Ramos (cell line): Measurements from ENCODE around the gene MATN4.

Source experiments
- in situ Hi-C: fragments of 300-500 bp; cut with MboI; formaldehyde crosslinking; loops from one replicate; pipeline ENCODE4 v1.14.3; 2022; ENCODE audit warnings: low sequenced_read_pairs; ENCODE audit not compliant: unreplicated experiment

The MATN4 gene

DNA sequence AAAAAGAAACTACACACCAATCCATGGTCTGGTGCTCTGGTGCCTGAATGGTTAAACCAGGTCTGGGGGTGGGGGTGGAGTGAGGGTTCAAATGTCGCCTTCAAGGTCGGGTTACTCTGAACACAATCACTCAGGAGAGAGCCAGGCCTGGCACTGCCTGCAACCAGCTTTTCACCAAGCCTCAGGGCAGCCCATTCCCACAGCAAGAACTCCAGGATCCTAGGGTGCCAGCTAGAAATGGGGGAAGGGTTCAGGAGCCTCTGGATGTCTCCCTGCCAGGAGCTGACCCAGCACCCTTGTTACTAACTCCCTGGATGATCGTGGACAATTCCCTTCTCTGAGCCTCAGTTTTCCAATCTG, 33.5 kb upstream of the MATN4 start:
- in situ Hi-C loops: no loop called here

DNA sequence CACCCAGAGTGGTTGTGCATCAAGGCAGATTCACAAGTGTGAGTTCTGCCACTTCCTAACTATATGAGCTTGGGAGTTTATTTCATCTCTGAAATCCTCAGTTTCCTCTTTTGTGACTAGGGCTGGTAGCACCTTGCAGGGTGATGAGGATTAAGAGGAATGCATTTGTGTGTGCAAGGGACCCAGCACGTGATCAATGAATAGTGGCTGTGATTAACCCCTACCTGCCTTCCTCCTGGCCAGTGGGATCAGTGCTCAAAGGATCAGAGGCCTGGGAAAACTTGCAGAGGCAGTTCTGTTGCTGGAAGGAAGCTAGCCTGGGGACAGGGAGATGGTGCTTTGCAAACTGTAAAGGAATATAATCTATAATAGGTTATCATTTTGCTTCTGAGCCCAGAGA, 32.9 kb upstream of the MATN4 start:
- in situ Hi-C loops: no loop called here

DNA sequence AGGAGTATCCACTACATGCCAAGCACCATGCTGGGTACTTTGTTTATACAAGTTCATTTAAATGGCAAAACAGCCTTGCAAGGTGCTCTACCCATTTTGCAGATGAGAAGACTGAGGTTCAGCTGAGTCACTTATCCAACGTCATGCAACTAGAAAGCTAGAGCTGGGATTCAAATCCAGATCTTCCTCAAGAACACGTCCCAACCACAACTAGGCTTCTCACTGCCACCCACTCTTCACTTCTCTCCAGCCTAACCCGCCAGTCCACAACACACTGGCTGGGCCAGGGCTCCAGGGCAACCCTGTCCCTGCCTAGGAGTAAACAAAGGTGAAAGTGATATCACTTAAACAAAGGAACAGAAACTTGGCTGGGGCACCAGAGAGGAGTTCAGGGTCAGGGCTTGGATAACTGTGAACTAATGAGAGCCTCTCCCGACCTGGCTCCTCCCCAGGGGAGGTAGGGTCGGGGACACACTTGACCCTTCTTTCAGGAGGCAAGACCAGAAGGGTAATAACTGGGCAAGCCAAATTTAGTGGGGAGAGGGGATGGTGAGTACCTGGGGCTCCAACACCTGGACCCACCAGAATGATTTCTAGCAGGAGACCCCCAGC, 32.2 kb upstream of the MATN4 start:
- in situ Hi-C loops: no loop called here

DNA sequence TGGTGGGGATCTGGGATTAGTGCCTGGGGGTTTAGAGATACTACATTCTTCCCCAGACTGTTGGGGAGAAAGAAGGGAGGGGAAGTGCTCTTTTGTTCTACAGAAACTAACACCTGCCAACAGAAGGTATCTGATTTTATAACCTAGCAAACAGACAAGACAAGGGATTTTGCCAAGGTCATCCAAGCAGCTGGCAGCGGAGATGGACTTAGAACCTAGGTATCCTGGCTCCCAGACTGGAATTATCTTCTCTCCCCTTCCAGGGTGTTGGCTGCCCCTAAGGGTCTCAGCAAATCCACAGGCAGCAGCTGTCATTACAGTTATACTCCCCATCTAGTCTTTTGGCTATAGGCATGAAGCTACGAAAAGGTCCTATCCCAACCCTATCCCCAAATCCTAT, 31.7 kb upstream of the MATN4 start:
- in situ Hi-C loops: no loop called here

DNA sequence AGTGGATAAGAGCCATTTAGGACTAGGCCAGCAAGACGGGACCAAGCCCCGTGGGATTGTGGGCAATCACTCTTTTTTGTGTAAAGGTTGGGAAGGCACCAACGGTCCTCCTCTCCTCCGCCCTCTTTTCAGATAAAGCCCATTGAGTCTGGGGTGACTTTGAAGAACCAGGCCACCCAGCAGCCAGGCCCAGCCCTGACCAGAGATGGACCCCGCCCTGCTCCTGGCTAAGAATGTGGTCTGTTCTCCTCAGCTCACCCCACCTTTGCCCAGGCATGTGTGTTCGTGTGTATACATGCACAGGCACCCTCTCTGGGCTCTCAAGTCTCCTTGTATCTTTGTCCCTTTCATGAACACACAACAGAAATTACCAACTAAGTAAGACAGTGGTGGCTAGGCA, 31.0 kb upstream of the MATN4 start:
- in situ Hi-C loops: no loop called here

DNA sequence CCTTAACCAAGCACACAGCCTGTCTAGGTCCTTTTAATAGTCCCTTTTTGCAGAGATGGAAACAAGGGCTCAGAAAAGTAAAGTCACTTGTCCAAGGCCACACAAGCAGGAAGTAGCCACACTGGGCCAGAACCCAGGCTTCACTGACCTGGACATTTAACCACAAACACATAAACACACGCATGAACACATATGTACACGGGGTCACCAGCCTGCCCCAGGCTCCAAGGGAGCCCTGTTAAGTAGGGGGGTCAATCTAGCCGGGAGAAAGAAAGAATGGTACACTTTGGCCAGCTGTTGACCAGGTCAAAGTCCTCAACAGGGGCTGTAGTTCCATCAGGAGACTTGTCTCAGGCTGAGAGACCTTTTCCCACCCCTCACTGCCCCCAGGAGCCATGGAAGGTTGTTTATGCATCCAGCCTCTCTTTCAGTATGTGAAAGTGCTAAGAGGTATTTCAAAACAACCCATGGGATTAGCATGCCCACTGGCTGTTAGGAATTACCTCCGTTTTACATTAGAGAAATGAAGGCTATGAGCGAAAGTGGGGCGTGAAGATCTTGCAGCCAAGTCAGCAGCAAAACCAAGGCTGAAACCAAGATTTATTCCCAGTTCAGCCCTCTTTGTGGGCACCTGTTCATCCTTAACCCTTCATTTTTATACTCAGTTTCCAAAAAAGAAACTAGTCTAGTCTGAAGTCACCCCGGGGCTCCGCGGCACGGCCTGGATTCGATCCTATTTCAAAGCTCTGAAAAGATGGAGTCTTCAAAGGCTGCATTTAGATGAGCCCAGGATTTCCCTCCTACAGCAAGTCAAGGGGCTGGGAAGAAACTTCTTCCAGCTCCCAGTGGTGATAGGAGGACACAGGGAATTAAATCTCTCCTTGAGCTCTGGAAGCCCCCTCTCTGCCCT, 30.3 kb upstream of the MATN4 start:
- in situ Hi-C loops: no loop called here

DNA sequence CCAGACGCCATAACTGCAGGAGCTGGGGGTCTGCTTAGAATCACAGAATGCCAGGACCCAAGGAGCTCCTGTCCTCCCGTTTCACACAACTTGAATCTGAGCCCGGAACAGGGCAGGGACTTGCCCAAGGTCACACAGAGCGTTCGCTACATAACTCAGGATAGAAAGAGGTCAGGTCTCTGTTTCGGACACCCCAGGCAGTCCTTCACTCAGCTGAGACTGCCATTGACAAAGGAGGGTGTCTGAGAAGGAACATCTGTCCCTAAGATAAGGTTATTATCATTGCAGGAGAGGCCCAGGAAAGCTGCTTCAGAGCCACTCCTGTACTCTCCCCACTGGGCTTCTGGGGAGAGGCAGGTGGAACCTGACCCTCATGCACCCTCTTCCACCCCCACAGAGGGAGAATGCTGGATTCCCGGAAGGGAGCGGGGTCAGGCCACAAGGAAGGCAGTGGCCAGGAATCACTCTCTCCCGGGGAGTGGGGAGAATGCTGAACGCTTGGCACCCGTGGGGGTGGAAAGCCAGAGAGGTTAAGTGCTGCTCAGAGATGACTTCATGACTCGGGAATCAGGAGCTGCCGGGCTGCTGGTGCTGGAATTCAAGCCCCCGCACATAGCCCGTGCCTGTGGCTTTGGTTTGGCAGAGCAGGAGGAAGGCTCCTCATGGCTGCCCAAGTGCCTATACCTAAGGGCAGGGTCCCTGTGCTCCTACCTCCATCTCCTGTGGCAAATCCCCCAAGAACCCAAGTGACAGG, 29.4 kb upstream of the MATN4 start:
- in situ Hi-C loops: no loop called here

DNA sequence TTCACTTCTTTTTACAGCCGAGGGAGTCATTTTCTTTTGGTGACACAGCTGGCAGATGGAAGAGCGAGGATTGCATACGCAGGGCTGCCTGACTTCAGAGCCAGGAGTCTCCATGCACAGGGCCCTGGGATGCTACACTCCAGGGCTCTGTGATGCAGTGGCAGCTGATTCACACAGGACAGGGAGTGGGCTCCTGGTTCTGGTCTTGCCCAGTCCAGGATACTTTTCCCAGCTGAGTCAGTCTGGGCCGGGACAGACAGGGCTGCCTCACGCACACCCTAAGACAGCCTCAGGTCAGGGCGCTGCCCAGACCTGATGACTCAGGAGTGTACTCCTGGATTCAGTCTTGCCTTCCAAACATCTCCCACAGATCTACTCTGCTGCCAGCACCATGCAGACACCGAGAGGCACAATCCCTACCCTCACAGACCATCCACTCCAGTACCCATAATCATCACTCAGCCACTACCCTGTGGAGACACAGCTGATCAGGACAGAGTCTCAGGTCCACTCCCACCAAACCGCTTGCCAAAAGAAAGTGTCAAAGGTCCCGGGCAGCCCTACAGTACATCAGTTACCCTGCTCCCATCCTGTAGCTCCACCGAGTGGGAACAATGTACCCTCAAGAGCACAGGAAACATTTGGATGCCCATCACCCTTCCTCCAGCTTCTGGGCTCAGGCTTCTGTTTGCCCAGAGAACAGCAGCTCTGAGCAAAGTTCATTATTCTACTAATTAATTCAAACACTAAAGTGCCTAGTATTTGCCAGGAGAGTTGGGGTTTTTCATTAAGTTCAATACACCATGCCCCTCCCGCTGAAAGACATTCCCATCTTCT, 28.6 kb upstream of the MATN4 start:
- in situ Hi-C loops: no loop called here

DNA sequence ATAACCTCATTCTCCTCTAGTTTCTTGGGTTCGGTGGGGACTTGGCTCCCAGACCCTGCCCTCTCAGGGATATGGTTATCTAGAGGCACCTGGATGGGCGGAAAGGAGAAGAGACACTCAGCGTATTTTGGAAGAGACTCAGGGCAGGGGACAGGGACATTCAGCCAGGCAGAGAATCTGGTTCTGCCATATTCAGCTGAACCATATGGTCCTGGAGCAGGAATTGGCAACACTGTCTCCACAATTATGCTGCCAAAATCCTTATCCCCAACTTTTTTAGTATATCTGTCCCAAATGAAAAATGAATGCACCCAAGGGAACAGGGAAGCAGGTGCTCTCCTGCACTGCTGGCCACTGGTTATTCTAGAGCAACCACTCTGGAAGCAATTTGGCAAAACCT, 22.4 kb upstream of the MATN4 start:
- in situ Hi-C loops: no loop called here

DNA sequence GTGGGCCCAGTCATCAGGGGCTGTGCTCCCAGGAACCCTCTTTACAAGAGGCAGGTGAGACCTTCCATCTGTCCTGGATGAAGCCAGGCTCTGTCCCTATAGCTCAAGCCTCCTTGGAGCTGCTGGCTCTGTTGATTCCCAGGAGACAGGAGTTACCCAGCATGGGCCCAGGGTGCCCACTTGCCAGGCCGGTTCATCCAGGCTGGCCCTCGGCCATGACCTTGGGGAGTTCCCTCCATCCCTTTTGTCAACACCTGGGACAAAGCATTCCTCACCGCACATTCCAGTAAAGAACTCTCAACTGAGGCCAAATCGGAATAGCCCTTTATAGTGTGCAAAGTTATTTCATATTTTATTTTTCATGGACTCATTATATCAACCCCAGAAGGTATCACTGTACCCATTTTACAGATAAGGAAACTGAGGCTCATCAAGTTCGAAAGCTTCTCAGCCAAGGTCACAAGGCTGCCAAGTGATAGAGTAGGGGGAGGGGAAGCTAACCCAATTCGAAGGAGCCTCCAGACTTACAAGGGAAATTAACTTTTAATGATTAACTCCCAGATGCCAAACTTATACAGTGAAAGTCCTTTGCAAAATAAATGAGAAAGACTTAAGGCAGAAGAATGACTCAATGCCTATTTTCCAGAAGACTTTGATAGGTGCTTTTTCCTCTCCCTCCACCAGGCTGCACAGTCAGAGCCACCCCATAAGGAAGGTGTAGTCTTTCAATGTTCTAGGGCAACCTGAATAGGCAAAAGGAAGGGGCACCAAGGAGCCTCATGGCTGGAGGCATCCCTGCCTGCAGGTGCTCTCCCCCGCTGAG, 21.6 kb upstream of the MATN4 start:
- in situ Hi-C loops: no loop called here

DNA sequence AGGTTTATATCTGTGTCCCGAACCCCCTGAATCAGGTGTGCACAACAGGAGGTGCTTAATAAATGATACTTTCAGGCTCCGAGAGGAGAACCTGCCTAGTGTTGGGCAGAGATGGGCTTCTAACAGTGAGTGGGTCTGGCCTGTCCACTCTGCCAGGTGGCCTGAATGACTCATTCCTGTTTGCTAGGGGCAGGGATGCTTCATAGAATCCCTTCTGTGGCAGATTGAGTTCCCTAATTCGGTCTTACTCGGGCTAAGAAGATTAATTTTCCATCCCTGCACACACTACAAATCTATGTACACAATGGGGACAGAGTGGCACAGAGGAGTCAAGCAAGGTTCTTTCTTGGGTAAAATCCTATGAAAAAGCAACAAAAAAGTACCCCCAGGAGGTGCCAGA, 20.4 kb upstream of the MATN4 start:
- in situ Hi-C loops: no loop called here

DNA sequence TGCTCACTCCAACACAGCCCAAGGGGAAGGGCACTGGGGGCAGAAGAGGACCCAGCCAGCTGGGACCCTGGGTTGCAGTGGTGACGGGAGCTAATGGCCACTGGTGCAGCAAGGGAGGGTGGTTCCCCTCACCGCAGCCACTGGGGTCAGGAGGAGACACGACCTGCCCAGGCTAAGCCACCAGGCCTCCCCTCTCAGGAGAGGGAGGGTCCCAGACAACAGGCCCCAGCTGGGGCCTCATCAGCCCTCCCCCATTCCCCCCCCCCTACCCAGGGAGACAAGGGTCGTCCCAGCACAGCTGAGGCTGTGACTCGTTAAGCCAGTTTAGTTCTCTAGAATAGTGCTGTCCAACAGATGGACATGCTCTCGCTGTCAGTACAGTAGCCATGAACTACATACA, 17.3 kb upstream of the MATN4 start:
- in situ Hi-C loops: no loop called here

DNA sequence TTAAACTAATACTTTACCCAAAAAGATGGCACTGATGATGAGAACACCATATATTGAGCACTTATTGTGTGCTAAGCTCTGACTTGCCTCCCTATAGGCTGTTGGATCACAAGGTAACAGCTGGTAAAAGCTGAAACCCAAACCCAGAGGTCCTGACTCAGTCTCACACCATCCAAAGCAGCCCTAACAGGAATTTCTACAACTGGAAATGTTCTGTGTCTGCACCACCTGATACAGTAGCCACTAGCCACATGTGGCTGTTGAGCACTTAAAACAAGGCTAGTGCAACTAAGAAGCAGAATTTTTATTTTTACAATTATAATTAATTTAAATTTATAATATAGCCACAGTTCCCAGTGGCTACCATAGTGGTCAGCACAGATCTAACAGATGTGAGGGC, 15.6 kb upstream of the MATN4 start:
- in situ Hi-C loops: loop anchor here (25.0 kb wide), 1 partner anchor 439 kb away; no protein-coding TSS in a partner anchor

DNA sequence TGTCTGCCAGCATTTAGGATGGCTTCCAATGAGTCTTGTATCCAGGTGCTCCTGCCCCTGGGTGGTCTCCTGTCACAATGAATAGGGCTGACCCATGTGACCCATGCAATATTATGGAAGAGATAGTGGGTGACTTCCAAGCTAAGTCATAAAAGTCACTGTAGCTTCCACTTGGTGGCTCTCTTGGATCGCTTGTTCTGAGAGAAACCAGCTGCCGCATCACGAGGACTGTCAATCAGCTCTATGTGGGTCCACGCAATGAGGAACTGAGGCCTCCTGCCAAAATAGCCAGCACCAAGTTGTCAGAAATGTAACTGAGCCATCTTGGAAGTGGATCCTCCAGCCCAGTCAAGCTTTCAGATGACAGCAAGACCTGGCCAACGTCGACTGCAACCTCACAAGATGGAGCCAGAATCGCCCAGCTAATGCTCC, 14.9 kb upstream of the MATN4 start:
- in situ Hi-C loops: loop anchor here (25.0 kb wide), 1 partner anchor 439 kb away; no protein-coding TSS in a partner anchor

DNA sequence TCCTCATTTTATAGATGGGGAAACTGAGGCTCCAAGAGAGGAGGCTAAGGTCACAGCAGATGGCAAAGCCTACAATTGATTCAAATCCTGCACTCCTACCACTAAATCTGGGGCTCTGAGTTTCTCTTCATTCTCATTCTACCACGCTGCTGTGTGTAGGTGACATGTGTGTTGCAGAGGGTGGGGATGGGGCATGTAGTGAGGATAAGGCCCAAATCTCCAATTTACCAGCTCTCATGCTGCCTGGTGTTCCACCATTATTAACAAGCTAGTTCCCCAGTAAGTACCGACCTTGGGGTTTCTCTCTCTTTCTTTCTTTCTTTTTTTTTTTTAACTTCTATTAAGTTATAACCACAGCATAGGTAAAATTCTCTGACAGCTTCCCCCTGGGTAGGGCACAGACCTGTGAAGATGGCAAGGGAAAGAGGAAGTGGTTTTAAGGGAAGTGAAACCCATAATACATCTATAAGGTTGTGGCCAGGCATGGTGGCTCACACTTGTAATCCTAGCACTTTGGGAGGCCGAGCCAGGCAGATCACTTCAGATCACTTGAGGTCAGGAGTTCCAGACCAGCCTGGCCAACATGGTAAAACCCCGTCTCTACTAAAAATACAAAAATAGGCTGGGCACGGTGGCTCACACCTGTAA, 13.0 kb upstream of the MATN4 start:
- in situ Hi-C loops: loop anchor here (25.0 kb wide), 1 partner anchor 441 kb away; no protein-coding TSS in a partner anchor

DNA sequence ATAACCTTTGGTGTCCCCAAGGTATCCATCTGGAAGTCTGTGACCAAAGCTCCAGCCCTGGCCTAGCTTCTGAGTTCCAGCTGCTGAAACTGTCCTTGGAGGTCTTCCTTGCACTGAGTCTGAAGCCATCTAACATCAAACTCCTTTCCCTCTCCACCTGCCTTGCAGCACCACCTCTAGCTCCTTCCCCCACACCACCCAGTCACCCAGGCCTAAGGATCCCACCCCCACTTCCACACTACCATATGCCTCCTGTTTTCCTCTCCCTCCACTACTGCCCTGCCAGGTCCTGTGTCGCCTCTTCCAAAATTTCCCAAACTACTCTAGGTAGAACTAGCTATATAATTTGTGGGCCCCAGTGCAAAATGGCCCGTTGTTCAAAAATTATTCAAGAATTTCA, 10.8 kb upstream of the MATN4 start:
- in situ Hi-C loops: loop anchor here (25.0 kb wide), 1 partner anchor 443 kb away; no protein-coding TSS in a partner anchor

DNA sequence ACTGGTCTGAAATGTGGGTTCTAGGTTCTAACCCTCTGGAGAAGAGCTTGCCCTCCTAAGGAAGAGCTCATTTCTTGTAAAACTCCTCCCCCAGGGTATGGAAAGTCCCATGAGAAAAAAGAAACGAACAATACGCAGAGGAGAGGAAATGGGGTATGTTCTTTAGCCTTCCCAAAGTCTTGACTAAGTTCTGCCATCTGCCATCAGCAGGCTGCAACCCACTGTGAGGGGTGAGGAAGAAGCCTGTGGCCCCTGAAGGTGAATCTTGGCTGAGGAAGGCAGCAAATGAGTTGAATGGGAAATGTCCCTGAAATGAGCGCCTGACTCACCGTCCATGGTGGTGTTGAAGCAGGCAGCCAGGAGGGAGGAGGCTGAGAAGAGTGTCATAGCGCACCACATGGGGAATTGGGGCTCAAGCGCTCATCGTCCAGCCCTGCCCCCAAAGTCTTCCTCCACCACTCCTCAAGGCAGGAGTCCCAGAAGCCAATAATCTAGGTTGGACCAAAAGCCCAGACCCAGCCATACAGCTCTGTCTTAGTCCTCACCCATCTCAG, 10.4 kb upstream of the MATN4 start:
- in situ Hi-C loops: loop anchor here (25.0 kb wide), 1 partner anchor 444 kb away; no protein-coding TSS in a partner anchor

DNA sequence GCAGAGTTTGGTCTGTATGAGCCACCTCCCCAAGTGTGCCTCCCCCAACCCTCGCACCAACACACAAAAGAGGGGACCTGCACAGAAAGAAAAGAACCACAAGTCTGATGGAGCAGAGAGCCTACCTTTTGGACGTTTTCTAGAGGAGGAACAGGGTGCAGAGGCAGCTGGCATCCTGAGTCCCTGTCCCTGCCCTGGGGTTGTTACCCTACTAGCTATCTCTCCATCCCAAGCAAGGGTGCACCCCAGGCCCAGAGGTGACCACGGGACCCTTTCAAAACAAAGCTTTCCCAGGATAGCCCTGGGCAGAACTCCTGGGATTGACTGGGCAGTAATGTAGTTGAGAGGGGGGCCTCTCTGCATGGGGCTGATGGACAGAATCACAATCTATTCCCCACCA, 9.7 kb upstream of the MATN4 start:
- in situ Hi-C loops: loop anchor here (25.0 kb wide), 1 partner anchor 444 kb away; no protein-coding TSS in a partner anchor
